ENCODE data around the gene TMOD1. TPM values are rescaled to one million over a fixed set of nuclear protein-coding genes. Genes with fewer than 3 reads are reported as not detected.
A peak's percentile ranks its signal among the peaks of the same experiment; 100 is the strongest.

TMOD1 gene
- total RNA-seq, 1 donor from 2014 or later = 10.1 TPM

DNA sequence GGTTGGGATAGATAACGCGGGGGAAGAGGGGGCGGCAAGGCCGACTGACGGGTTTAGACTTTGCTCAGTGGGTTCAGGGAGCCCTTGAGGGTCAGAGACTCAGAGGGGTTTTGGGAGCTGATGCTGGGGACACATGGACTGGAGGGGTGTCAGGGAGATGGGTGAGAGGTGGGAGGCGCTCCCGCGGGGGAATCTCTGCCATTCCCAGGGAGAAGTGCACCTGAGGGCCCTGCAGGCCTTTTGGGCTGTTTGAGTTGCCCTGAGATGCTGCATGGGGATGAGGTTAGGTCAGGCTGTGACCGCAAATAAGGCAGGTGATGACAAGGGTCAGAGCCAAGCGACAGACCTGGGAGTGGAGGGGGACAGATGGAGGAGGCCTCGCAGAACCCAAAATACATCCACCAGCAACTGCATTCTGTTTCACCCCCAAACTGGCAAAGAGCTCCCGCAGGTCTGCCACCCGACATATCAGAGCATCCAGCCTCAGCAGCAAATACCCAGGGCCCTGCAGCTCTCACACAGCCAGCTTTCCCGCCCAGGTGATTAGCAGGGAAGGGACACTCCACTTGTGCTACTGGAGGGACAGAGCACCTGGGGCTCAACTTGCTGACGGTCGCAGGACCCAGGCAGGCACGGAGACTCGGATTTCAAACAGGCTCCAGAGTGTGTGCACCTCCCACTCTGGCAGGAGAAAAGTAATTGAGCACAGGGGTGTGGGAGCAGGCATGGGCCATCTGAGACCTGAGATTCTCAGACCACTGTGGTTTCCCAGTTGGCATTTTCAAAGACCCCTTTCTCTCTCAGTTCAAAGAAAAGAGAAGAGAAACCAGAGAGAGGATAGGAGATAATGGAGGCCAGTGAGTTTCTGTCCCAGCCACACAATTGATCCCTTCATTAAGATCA lies 26.4 kb downstream of the TMOD1 start:
- Mint-ChIP-seq H3K27me3 (no peaks in the 10 kb centered on the region), H3K27ac (peak overlapping the region; percentile 81), H3K4me1 (ENCODE audit: low read depth) (peaks cover 15% of the 10 kb centered on the region), H3K9me3 (ENCODE audit: low read depth) (no peaks in the 10 kb centered on the region), H3K36me3 (ENCODE audit: insufficient read depth) (peaks cover 5% of the 10 kb centered on the region), H3K4me3 (ENCODE audit: low read depth) (no peak overlapping the region)
- no peak for DNase-seq (ENCODE audit: low spot score, unreplicated experiment)
- TF ChIP-seq, protein P1, sequence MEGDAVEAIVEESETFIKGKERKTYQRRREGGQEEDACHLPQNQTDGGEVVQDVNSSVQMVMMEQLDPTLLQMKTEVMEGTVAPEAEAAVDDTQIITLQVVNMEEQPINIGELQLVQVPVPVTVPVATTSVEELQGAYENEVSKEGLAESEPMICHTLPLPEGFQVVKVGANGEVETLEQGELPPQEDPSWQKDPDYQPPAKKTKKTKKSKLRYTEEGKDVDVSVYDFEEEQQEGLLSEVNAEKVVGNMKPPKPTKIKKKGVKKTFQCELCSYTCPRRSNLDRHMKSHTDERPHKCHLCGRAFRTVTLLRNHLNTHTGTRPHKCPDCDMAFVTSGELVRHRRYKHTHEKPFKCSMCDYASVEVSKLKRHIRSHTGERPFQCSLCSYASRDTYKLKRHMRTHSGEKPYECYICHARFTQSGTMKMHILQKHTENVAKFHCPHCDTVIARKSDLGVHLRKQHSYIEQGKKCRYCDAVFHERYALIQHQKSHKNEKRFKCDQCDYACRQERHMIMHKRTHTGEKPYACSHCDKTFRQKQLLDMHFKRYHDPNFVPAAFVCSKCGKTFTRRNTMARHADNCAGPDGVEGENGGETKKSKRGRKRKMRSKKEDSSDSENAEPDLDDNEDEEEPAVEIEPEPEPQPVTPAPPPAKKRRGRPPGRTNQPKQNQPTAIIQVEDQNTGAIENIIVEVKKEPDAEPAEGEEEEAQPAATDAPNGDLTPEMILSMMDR (IDR thresholded peaks at IDR 0.05; ENCODE audit: unreplicated experiment) = no peak

DNA sequence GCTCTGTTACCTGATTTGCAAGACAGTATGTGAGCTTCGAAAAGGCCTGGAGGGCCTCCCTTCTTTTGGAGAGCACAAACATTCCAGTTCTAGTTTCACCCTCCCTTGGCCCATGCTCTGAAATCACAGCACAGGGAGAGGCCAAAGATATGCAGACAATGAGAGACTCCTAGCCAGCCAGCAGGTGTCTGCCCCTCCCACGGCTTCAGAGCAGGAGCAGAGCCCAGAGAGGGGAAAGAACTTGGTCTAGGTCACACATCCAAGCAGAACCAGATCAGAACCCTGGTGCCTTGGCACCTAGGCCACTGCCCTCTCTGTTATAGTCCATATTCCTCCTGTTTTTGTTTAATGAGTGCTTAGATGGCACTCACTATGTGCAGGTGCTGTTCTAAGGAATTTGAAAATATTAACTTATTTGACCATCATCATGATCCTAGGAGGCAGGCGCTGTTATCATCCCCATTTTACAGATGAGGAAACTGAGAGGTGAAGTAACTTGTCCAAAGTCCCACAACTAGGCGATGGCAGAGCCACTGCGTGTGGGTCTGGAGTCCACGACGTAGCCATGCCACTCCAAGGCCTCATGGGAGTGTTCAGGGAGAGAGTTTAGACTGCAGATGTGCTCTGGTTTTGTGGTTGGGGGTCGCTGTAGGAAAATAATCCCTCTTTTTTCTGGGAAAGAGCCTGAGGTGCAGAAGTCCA lies 27.2 kb downstream of the TMOD1 start:
- no peaks in the 10 kb centered on the region for H3K9me3 Mint-ChIP-seq (ENCODE audit: low read depth)
- peak overlapping the region; percentile 81 for H3K27ac Mint-ChIP-seq
- no peak for DNase-seq (ENCODE audit: low spot score, unreplicated experiment)

DNA sequence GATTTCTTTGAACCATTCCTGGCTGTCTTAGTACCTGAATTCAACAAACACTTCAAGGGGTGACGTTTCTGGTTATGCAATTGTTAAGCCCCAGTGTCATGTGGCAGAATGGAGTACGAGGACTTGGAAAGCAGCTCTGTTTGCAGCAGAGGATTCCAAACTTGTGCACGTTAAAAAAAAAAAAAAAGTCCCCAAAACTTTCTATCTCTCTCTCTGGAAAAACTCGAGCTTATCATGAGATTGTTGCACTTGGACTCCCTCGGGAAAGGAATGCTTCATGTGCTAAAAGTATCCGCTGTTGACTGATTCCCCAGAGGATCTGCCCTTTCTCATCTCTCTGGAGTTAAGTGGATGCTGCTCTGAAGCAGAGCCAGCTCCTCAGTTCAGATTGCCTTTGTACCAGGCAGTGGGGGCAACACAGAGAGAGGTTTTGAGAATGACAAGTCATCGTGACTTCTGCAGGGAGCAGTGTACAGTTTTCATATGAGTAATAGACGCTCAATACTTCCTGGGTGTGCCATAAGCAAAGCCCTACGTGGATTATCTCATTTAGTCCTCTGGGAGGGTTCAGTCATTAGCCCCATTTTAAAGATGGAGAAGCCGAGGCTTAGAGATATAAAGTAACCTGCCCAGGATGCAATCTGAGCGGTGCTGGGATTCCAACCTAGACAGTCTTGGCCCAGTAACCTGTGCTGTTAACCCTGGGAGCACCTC lies 28.1 kb downstream of the TMOD1 start:
- Mint-ChIP-seq H3K27ac (no peak overlapping the region), H3K36me3 (ENCODE audit: insufficient read depth) (peaks cover 5% of the 10 kb centered on the region), H3K4me1 (ENCODE audit: low read depth) (peaks cover 15% of the 10 kb centered on the region), H3K9me3 (ENCODE audit: low read depth) (no peaks in the 10 kb centered on the region), H3K4me3 (ENCODE audit: low read depth) (no peak overlapping the region), H3K27me3 (no peaks in the 10 kb centered on the region)
- TF ChIP-seq, protein P1 (IDR thresholded peaks at IDR 0.05; ENCODE audit: unreplicated experiment) = no peak
- no peak for DNase-seq (ENCODE audit: low spot score, unreplicated experiment)

More for the DNA sequence above, 27.2 kb downstream of the TMOD1 start:
- Mint-ChIP-seq H3K4me1 (ENCODE audit: low read depth) (peaks cover 15% of the 10 kb centered on the region), H3K27me3 (no peaks in the 10 kb centered on the region), H3K36me3 (ENCODE audit: insufficient read depth) (peaks cover 5% of the 10 kb centered on the region), H3K4me3 (ENCODE audit: low read depth) (no peak overlapping the region)
- TF ChIP-seq, protein P1 (IDR thresholded peaks at IDR 0.05; ENCODE audit: unreplicated experiment) = no peak

DNA sequence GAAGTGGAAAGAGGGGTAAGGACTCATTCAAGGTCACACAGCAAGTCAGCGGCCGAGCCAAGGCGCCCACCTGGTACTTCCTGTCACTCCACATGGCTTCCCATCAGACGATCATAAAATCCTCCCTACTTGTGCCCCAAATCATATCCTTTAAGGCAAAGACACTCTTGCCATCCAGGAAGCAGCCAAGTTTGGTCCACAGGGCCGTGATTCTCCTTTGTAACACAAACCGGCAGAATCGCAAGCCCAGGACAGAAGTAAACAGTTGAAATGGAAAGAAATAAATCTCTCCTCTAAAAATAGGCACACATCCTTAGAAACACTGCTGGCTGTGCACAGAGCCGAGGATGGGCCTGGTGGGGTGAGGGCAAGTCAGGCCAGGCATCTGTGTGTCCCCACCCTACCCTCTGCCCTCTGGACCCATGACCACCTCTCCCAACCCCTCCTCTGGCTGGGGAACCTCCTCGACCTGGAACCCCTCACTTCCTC lies 30.5 kb downstream of the TMOD1 start:
- no peak overlapping the region for H3K27ac Mint-ChIP-seq
- H3K9me3 Mint-ChIP-seq (ENCODE audit: low read depth) = no peaks in the 10 kb centered on the region
- no peak for DNase-seq (ENCODE audit: low spot score, unreplicated experiment)
- TF ChIP-seq, protein P1 (IDR thresholded peaks at IDR 0.05; ENCODE audit: unreplicated experiment) = no peak
- H3K4me3 Mint-ChIP-seq (ENCODE audit: low read depth) = no peak overlapping the region
- H3K27me3 Mint-ChIP-seq = no peaks in the 10 kb centered on the region
- peaks cover 5% of the 10 kb centered on the region for H3K36me3 Mint-ChIP-seq (ENCODE audit: insufficient read depth)
- H3K4me1 Mint-ChIP-seq (ENCODE audit: low read depth) = peaks cover 16% of the 10 kb centered on the region

DNA sequence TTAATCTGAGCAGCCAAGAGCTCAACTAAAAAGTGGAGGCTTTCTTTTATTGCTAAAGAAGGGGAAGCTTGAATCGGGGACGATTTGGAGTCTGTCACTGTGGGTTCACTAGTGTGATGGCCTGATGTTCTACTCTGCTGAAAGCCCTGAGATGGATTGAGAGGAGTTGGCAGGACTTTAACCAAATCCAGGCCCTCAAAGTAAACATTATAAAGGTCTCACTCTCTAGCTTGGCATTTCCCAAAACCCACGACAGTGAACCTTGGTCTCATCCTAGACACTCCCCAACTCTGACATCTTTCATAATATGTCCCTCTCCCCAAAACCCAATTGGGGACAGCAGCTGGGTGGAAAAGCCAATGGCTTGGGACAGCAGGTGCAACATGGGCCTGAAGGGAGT lies 32.7 kb downstream of the TMOD1 start:
- TF ChIP-seq, protein P1 (IDR thresholded peaks at IDR 0.05; ENCODE audit: unreplicated experiment) = no peak
- H3K27ac Mint-ChIP-seq = no peak overlapping the region
- H3K9me3 Mint-ChIP-seq (ENCODE audit: low read depth) = no peaks in the 10 kb centered on the region
- H3K27me3 Mint-ChIP-seq = no peaks in the 10 kb centered on the region
- peaks cover 1% of the 10 kb centered on the region for H3K4me1 Mint-ChIP-seq (ENCODE audit: low read depth)
- DNase-seq (ENCODE audit: low spot score, unreplicated experiment) = no peak
- no peak overlapping the region for H3K4me3 Mint-ChIP-seq (ENCODE audit: low read depth)
- peaks cover 5% of the 10 kb centered on the region for H3K36me3 Mint-ChIP-seq (ENCODE audit: insufficient read depth)

Data from progenitor cell of endocrine pancreas (in vitro differentiated cells).